AG10803 (cell line): ENCODE results near the gene NPBWR2.

Experiments
- DNase-seq: peaks from one replicate; pipeline ENCODE4 v3.0.0; 2010; ENCODE audit warnings: low read depth
- H3K4me3 ChIP-seq: 2 replicates; pipeline ENCODE4 v1.5.1; 2011; ENCODE audit warnings: mild to moderate bottlenecking, low read length, control low read depth
- CTCF ChIP-seq: conservative IDR thresholded peaks from 2 replicates; pipeline ENCODE4 v1.5.1; 2011; ENCODE audit warnings: mild to moderate bottlenecking, low read length, control low read depth, inconsistent platforms

Gene NPBWR2

GRCh38 chr20:64078934-64079272 lies 28.5 kb downstream of the NPBWR2 start:
- TF ChIP-seq CTCF: no peak
- H3K4me3 ChIP-seq: peak overlapping the region; percentile 71
- no peak for DNase-seq

GRCh38 chr20:64077876-64078551 lies 29.4 kb downstream of the NPBWR2 start:
- H3K4me3 ChIP-seq: peak overlapping the region; percentile 71
- no peak for TF ChIP-seq CTCF
- no peak for DNase-seq

- no peak for TF ChIP-seq CTCF
- no peak overlapping the region for H3K4me3 ChIP-seq
- no peak for DNase-seq
These were observed 29.9 kb downstream of the NPBWR2 start for GRCh38 chr20:64077541-64077875.

GRCh38 chr20:64077094-64077493 lies 30.3 kb downstream of the NPBWR2 start:
- no peak for DNase-seq
- TF ChIP-seq CTCF: no peak
- no peak overlapping the region for H3K4me3 ChIP-seq

- H3K4me3 ChIP-seq: no peak overlapping the region
- no peak for DNase-seq
- TF ChIP-seq CTCF: no peak
These were observed 31.0 kb downstream of the NPBWR2 start for GRCh38 chr20:64076061-64076997.

- TF ChIP-seq CTCF: no peak
- no peak overlapping the region for H3K4me3 ChIP-seq
- DNase-seq: no peak
These were observed 31.8 kb downstream of the NPBWR2 start for GRCh38 chr20:64075556-64075955.

GRCh38 chr20:64074963-64075362 lies 32.4 kb downstream of the NPBWR2 start:
- DNase-seq: no peak
- TF ChIP-seq CTCF: no peak
- H3K4me3 ChIP-seq: no peak overlapping the region
